Activated gamma-delta T cell treated with Interleukin-2 at 50 U/mL for 16 hours (primary cell): ENCODE results near the gene FBXO4.

ENCODE experiments used
- DNase-seq: peaks from one replicate; pipeline ENCODE4 v3.0.0-alpha.2; 2020

Gene FBXO4

GRCh38 chr5:41985945-41986695 is 61.0 kb downstream of the FBXO4 start:
- DNase-seq, result no peak
